Iris pigment epithelial cell (primary cell): ENCODE results near the gene TPD52L2.
A peak's percentile ranks its signal among the peaks of the same experiment; 100 is the strongest.
"Not testable (repeated sequence)": the region's sequence is repeated elsewhere in the genome, so short reads cannot be mapped to it uniquely, and the experiment has no call there.

ENCODE experiments used
- DNase-seq: peaks from one replicate; pipeline ENCODE4 v3.0.0-alpha.2; 2011; ENCODE audit warnings: low read depth

TPD52L2 gene

DNA sequence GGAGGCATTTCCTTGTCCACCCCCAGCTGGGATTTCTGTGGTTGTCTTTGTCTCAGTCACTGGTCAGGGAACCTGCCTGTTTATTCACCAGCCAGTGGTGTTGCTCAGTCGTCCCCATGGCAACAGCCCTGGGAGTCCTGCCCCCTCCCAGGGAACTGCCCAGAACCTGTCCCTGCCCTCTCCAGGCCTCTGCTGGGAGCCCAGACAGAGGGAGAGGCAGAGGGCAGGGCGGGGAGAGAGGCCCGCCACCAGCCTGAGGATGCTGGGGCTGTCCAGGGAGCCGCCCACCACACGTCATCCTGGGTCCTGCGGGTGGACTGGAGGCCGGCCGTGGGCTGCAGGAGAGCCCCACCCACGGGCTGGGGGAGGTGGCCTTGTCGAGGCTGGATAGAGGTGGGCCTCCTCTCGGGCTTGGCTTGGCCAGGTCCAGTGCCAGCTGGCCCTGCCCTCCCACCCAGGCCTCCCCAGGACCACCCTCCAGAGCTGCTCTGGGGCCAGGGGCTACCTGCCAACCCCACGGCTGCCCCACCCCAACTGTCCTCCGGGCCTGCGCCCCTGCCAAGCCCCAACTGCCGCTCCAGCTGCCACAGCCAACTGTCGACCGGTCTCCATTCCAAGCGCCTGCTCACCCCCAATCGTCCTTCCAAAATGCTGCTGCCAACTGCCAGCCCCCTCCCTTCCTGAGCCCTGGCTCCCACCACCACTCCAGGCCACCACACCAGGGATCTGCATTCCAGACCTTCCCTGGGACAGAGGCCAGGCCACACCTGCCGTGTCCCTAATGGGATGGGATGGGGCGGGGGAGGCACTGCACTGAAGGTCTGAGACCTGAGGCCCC is 29.8 kb upstream of the TPD52L2 start:
- DNase-seq: peak; percentile 97

DNA sequence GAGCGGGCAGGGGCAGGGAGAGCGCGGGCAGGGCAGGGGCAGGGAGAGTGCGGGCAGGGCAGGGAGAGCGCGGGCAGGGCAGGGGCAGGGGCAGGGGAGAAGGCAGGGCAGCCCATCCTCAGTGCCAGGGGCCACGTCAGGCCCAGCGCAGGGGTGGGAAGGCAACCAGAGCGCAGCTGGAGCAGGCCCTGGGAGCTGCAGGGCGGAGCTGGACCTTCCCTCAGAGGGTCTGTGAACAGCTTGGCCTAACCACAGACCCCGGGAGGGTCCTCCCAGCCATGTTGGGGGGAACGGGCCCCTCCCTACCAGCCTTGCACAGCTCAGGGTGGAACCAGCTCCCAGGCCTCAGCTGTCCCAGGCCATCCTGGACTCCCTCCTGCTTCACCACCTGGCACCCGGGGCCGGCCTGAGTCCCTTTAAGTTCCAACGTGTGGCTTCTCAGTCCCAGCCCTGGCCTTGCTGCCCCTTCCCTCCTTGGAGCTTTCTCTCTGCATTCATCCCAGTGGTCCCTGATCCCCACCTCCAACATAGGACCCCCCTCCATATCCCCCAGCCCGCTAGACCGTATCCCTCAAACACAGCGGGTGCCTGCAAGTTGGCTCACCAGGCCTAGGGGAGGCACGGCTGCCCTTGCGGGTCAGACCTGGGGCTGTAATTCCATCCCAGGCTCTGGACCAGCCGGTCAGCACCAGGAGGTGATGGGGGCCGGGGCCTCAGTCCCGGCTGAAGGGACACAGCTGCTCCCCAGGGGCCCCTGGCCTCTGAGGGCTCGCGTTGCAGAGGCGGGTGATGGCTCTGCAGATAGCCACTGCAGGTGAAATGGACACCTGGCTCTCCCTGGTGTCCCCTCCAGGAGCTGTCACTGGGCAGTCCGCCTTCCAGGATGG is 28.4 kb upstream of the TPD52L2 start:
- no peak for DNase-seq

DNA sequence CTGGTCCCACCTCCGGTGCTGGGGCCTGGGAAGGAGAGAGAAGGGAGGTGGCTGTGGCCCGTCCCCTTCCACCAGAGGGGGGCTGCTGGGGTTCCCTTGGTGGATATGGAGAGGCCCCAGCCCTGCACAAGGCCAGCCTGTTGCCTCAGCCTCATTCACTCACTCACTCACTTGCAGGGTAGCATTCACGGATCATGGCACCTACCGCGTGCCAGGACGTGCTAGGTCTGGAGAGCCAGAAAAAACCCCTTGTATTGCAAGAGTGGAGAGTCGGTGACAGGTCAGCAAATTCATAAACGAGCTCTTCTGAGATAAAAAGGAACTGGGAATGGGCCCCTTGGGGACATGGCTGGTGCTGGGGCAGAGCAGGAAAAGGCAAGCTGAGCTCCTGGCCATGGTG is 27.6 kb upstream of the TPD52L2 start:
- no peak for DNase-seq

DNA sequence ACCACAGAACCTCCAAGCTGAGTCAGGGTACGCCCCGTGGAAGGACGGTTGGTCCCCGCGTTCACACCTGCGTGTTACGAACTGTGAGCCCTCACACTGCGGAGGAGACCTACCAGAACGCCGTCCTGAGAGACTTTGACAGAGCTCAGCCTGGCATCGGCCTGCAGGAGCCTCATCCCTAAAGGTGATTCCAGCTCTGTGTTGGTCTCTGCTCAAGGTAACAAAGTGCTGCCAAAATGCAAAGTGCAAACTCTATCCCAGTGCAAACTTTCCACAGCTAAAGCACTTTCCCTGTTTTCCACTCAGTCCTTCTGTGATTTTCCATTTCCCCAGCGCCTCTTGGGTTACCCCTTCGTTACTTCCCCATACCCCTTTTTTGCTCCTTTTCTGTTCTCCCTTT is 25.4 kb upstream of the TPD52L2 start:
- DNase-seq: no peak

DNA sequence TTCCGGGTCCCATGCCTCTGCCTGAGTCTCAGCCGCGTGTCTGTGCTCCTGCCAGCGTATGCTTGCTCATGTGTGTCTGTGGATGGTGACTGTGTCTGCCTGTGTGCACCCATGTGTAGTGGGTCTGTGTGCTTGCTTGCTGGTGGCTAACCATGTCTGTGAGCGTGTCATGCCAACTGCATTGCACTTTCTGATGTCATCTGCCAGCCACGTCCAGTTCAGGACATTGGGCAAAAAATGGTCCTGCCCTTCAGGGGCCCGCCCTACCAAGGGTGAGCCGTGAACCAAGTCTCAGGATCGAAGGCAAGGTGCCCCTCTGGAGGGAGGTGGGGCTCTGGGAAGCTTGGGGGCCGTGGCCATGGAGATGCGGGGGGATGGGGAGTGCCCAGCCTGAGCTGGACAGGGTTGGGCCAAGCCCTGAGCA is 24.7 kb upstream of the TPD52L2 start:
- no peak for DNase-seq

DNA sequence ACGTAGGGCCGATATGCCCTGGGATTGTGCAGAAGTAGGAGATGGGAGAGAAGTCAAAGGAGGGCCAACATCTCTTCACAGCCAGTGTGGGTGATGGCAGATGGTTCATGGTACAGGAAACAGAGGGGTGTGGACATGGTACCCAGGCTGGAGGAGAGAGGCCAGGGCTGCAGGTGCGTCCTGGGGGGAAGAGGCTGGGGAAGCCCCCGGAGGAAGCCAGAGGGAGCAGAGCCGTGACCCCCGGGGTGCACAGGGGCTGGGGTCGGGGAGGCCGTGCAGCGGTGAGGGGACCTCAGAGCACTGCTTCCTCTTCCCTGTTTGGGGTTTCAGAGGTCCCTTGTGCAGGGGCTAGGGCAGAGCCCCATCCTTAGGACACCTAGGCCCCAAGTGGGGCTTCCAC is 22.8 kb upstream of the TPD52L2 start:
- no peak for DNase-seq

DNA sequence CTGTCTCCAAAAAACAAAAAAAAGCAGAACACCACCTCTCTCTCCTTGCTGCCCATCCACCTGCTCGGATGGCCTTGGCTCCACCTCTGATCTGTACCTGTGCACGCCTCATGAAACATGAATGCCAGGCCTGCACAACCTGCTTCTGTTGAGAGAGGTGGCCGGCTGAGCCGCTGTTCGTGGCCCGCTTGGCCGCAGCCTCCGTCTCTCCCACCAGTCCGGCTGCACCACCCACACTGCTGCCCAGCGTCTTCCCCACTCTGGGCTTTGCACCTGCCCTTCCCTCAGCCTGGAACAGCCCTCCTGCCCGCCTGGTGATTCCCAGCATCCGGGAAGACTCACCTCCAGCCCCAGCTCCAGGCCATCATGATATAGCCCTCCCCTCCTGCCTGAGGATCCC is 21.8 kb upstream of the TPD52L2 start:
- DNase-seq: no peak

DNA sequence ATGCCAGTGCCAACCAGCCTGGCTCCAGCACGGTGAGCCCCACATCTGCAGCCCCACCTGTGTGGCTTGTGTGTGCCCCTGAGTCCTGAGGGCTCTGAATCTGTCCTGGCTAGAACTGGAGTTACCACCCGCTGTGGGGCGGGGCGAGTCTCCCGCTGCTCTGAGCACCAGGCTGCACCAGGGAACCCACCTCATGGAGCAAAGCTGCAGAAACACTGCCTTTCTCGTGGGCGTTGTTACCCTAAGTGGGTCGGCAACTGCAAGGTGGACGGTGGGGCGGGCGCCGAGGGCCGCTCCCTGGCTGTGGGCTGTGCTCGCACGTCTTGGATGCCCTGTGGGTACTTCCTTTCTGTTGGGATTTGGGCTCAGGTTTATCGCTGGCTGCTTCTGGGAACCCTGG is 21.3 kb upstream of the TPD52L2 start:
- DNase-seq: no peak

DNA sequence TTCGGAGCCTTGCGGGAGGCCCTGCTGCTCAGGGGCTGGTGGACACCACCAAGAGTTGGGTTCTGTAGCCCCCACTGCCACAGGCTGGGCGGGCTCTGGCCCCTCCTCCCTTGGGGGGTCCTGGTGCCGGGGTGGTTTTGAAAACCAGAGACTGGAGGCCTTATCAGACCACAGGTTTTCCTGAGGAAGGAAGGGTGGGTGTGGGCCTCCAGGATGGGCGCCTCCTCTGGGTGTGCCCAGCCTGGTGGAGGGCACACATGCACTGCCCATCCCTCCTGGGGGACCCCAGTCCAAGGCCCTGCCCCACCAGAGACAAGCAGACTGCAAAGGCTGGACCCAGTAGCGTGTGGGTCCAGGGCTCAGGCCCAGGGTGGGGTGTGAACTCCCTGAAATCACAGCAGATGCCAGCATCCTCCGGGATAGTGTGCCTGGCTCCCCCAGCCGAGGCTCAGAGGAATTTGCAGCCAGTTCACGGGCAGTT is 20.5 kb upstream of the TPD52L2 start:
- no peak for DNase-seq

DNA sequence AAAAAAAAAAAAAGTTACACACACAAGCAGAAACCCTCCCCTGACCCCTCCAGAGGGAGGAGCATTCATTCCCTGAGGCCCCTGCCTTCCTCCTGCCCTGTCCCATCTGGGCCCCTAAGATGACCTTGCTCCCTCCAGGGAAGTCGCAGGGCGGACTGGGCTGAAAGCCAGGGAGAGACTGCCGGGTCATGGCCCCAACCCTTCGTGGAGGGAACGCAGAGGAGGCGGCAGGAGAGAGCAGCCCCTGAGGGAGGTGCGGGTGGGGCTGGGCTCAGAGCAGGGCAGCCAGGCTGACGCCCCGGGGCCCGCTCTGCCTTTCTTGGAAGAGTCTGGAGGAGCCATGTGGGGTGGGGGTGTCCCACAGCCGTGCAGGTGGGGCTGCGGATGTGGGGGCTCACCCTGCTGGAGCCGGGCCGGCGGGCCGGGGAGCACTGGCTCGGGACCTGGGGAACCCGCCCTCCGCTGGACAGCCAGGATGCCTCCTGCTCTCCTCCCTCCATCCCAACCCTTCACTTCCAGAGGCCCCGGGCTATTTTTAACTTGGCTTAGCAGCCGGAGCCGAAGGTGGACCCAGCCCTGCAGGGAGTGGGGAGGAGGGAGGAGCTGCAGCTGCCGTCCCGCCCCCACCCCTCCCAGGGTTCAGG is 18.8 kb upstream of the TPD52L2 start:
- no peak for DNase-seq

DNA sequence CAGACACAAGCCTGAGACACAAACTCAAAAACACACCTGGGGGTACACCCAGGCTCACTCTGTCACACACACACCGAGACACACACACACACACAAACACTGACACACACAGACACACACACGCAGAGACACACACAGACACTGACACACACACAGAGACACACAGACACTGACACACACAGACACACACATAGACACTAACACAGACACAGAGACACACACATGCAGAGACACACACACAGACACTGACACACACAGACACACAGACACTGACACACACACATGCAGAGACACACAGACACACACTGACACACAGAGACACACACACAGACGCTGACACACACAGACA is 18.2 kb upstream of the TPD52L2 start:
- DNase-seq: no peak

DNA sequence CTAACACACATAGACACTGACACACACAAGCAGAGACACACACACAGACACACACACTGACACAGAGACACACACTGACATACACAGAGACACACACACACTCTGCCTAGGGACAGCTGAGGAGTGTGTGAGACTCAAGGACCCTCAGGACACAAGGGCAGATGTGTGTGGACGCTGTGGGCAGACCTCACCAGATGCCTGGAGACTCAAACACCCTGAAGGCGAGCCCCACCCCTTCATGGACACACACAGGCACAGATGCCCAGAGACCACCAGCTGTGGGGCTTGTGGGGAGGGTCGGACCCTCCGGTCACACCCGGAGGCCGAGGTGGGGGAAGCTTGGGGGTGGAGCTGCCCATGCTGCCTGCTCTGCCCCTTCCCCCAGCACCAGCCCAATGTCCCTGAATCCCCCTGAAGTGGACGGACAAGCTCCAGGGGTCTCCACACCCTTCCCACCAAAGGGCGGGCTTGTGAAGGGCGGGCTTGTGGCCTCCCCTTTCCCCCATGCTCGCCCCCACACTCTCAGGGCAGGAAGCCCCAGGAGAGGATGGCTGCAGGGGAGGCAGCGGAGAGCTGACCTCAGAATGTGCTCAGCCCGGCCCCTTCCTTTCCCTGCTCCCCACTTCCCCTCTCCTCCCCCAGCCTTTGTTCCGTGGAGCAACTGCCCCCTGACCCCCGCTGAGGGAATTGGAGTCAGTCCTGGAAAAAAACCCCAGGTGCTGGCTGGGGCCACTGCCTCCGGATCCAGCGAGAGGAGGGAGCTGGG is 17.6 kb upstream of the TPD52L2 start:
- no peak for DNase-seq

DNA sequence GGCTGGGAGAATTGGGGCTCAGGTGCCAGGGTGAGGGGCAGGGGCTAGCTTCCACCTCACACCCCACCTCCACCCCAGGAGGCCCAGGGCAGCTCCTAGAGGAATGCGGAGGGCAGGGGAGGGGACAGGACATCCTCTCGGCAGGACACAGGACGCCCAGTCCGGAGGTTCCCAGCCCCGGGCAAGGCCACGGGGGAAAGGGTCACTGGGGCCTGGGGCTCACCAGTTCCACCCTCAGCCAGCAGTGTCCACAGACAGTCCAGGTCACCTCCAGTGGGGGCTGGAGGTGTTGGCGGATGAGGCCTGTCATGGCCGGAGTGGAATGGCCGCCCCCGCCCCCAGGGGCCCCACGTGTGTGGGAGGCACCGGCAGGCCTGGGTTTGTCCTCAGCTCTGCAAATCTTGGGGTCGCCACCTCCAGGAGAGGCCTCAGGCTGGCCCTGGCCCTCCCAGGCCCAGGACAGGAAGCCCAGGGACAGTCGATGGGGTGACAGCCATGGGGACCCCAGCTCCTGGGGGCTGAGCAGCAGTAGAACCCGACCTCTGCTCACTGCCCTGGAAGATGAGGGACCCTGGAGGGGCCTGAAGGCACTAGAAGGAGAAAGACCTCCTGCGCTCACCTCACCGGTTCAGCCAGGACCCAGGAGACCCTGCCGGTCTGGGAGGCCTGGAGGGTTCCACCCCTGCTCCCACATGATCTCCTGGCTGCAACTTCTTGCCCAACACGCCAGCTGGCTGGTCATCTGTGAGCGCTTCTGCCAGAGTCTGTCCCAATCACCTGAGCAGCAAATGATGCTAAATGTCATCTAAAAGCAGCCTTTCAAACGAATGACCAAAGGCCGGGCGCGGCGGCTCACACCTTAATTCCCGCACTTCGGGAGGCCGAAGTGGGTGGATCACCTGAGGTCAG is 16.8 kb upstream of the TPD52L2 start:
- no peak for DNase-seq

DNA sequence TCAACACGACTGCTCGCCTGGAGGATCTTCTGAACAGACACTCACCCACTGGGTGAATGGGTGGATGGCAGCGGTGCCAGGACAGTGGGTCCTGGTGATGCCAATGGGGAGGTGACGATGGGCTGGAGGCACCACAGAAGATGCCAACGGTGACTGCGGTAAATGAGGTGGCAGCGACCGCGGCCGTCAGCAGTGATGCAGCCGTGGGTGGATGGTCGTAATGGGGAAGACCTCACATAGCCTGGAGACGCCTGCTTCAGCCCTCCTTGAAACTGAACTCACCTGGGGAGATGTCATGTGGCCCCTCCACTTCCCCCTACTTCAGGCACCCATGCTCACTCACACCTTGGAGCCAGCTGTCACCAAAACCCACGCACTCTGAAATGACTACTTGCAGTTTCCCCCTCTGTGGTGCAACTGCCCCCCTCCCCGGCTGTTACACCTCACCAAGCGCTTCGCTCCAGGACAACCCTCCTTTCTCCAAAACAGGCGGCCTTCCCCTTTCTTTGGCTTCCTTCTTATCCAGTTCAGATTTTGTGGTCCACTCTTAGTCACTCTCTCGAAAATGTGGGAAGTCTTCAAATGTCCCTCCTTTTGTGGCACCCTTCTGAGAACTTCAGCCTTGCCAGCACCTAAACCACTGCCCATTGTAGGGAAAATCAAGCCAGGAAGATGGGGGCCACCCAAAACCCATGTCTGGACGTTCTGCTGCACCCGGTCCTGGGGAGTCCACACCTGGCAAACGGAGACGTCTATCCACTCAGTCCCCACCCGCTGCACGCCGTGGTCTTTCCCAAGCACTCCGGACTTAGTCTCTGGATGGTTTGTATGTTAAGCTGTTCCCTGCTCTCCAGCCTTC is 14.2 kb upstream of the TPD52L2 start:
- no peak for DNase-seq

DNA sequence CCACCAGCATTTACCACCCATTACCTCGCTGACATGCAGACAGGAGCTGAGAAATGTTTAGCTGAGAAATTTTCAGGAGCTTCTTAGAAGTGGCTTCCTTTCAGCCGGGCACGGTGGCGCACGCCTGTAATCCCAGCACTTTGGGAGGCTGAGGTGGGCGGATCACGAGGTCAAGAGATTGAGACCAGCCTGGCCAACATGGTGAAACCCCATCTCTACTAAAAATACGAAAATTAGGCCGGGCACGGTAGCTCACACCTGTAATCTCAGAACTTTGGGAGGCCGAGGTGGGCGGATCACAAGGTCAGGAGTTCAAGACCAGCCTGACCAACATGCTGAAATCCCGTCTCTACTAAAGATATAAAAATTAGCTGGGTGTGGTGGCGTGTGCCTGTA is 13.5 kb upstream of the TPD52L2 start:
- not testable (repeated sequence) for DNase-seq

DNA sequence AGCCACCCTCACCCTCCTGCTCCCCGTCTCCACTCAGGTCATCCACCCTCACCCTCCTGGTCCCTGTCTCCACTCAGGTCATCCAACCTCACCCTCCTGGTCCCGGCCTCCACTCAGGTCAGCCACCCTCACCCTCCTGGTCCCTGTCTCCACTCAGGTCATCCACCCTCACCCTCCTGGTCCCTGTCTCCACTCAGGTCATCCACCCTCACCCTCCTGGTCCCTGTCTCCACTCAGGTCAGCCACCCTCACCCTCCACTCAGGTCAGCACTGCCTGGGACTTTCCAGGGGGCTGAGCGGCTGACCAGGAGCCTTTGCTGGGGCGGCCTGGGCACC is 11.4 kb upstream of the TPD52L2 start:
- DNase-seq: not testable (repeated sequence)

DNA sequence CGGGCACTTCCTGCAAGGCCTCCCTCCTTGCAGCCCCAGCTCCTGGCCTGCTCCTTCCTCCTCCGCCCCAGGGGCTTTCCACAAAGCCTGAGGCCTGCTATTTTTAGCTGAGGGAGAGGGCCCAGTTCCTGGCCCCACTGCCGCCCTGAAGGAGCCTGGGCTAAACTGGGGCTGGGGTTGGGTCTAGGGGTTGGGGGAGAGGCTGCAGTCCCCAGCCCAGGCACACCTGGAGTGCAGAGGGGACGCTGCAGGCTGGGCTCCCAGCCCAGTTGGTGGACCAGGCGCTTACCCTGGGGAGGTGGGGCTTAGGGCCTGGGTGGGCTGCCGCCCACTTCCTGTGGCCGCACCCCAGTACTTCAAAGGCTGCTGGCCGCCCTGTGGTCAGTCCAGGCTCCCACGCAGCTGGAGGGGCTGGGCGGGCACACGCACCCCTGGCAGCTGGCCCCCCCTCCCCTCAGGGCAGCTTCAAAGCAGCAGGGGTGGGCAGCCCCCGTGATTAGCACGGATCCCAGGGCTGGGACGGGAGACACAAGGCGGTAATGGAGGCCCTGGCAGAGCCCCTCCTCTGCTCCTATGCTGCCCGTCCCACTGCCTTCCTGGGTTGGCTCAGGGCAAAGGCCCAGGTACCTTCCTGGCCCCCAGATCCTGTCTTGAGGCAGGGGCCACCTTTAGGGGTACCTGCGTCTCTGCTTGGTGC is 10.9 kb upstream of the TPD52L2 start:
- DNase-seq: no peak

DNA sequence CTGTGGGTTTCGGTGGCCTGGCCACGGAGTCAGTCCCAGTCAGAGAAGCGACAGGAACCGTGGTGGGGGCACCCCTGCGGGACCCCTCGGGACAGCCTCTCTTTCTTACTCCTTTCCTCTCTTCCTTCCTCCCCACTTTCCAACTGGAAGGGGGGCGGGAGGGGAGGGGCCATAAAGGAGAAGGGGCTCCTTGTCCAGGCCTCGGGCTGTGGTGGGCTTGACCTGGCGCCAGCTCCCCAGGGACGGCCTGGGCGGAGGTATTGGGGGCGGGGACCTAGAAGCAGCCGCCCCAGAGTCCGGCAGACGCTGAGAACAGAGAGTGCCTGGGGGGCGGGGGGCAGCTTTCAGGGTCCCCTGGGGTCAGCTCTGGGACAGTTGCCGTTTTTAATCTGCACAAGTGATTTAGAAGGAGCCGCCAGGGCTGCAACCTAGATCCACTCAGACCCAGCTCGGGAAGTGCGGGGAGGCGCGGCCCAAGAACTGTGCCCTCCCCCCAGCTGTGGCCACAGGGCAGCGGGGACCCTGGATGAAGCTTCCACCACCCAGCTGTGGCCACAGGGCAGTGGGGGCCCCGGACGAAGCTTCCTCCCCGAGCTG is 10.2 kb upstream of the TPD52L2 start:
- DNase-seq: no peak
